IMR-90 (cell line): Measurements from ENCODE around the gene JAKMIP1.

Source experiments
- BHLHE40 ChIP-seq: fragments of 150-350 bp; IDR thresholded peaks from 2 replicates; pipeline ENCODE4 v1.6.1; 2016; ENCODE audit warnings: mild to moderate bottlenecking, low read depth, low read length
- FOS ChIP-seq: fragments of 150-350 bp; IDR thresholded peaks from 2 replicates; pipeline ENCODE4 v1.6.1; 2016; ENCODE audit warnings: low read depth, low read length
- MAZ ChIP-seq: IDR thresholded peaks from 2 replicates; pipeline ENCODE4 v1.6.1; 2012; ENCODE audit warnings: low read depth, mild to moderate bottlenecking, low read length, improper control_type of control experiment, moderate library complexity, borderline replicate concordance
- MXI1 ChIP-seq: IDR thresholded peaks from 2 replicates; pipeline ENCODE4 v1.6.1; 2012; ENCODE audit warnings: low read depth, mild to moderate bottlenecking, low read length, moderate library complexity, borderline replicate concordance
- POLR2A ChIP-seq: IDR thresholded peaks from 2 replicates; pipeline ENCODE4 v1.6.1; 2012; ENCODE audit warnings: mild to moderate bottlenecking, low read depth, low read length
- RCOR1 ChIP-seq: IDR thresholded peaks from 2 replicates; pipeline ENCODE4 v1.6.1; 2012; ENCODE audit warnings: mild to moderate bottlenecking, low read length, improper control_type of control experiment; ENCODE audit not compliant: insufficient replicate concordance
- TF ChIP-seq, protein P1 (sequence below): conservative IDR thresholded peaks from 2 replicates; pipeline ENCODE4 v1.5.1; 2012; ENCODE audit warnings: mild to moderate bottlenecking, low read depth, low read length, improper control_type of control experiment
- TF ChIP-seq, protein P2 (sequence below): fragments of 150-350 bp; IDR thresholded peaks from 2 replicates; pipeline ENCODE4 v1.6.1; 2017; ENCODE audit warnings: mild to moderate bottlenecking, antibody characterized with exemption, low read length, low read depth

DNA sequence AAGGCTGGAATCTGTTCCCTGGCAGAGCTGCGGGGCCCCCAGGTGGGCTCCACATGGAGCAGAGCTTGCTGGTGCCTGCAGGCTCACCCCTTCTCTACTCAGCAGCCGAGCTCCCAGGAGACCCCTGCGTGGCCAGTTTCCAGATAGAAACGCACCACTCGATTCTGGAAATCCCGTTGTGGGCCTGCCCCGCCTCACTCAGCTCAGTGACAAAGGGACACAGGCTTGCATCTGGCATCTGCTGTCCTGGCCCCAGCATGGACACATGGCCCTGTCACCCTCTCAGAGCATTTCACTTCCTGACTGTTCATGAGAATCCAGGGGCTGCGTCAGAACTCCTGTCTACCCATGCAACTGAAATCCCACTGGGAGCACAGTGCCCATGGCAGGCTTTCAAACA lies 161.6 kb downstream of the JAKMIP1 start:
- TF ChIP-seq, protein P1, sequence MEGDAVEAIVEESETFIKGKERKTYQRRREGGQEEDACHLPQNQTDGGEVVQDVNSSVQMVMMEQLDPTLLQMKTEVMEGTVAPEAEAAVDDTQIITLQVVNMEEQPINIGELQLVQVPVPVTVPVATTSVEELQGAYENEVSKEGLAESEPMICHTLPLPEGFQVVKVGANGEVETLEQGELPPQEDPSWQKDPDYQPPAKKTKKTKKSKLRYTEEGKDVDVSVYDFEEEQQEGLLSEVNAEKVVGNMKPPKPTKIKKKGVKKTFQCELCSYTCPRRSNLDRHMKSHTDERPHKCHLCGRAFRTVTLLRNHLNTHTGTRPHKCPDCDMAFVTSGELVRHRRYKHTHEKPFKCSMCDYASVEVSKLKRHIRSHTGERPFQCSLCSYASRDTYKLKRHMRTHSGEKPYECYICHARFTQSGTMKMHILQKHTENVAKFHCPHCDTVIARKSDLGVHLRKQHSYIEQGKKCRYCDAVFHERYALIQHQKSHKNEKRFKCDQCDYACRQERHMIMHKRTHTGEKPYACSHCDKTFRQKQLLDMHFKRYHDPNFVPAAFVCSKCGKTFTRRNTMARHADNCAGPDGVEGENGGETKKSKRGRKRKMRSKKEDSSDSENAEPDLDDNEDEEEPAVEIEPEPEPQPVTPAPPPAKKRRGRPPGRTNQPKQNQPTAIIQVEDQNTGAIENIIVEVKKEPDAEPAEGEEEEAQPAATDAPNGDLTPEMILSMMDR = no peak
- TF ChIP-seq POLR2A = no peak
- TF ChIP-seq BHLHE40 = no peak
- TF ChIP-seq RCOR1 = no peak
- TF ChIP-seq FOS = no peak
- TF ChIP-seq, protein P2, sequence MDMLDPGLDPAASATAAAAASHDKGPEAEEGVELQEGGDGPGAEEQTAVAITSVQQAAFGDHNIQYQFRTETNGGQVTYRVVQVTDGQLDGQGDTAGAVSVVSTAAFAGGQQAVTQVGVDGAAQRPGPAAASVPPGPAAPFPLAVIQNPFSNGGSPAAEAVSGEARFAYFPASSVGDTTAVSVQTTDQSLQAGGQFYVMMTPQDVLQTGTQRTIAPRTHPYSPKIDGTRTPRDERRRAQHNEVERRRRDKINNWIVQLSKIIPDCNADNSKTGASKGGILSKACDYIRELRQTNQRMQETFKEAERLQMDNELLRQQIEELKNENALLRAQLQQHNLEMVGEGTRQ = no peak
- TF ChIP-seq MAZ = no peak
- no peak for TF ChIP-seq MXI1
